ENCODE data around the gene GPD1L. TPM values are rescaled to one million over a fixed set of nuclear protein-coding genes. Genes with fewer than 3 reads are reported as not detected.

The GPD1L gene
- total and polyA plus RNA-seq, 7 donors: 28.2 to 135 (median 101) TPM

DNA sequence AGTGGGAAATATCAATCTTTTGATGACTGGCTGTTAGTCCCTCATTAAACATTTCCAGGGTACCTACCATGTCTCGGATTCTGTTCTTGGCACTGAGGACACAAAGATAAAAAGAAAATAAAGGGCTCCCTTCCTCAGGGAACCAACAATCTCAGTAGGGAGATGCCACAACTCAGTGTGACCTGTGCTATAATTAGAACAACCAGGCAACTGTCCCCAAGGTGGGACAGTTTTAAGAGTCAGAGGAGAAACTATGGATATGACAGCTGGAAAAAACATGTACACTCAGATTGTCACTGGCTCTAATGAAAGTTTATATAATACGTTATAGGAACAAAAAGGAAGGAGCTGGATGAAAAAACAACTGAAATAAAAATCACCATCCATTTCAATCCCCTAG is 108.8 kb downstream of the GPD1L start:
- Histone ChIP-seq H3K36me3 (ENCODE audit: insufficient read depth in 1 of 2, low read depth in 1 of 2) (no peaks in the 10 kb centered on the region), H3K4me1 (no peaks in the 10 kb centered on the region), H3K9me3 (peaks cover 8% of the 10 kb centered on the region), H3K27me3 (ENCODE audit: insufficient read depth in 3 of 3, low read length in 2 of 3) (peaks cover 0 to 1% (median 0%) of the 10 kb centered on the region in 3 donors), H3K27ac (no peak overlapping the region), H3K4me3 (no peak overlapping the region)
- TF ChIP-seq, protein P1, sequence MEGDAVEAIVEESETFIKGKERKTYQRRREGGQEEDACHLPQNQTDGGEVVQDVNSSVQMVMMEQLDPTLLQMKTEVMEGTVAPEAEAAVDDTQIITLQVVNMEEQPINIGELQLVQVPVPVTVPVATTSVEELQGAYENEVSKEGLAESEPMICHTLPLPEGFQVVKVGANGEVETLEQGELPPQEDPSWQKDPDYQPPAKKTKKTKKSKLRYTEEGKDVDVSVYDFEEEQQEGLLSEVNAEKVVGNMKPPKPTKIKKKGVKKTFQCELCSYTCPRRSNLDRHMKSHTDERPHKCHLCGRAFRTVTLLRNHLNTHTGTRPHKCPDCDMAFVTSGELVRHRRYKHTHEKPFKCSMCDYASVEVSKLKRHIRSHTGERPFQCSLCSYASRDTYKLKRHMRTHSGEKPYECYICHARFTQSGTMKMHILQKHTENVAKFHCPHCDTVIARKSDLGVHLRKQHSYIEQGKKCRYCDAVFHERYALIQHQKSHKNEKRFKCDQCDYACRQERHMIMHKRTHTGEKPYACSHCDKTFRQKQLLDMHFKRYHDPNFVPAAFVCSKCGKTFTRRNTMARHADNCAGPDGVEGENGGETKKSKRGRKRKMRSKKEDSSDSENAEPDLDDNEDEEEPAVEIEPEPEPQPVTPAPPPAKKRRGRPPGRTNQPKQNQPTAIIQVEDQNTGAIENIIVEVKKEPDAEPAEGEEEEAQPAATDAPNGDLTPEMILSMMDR (IDR thresholded peaks at IDR 0.05): no peak
- DNase-seq: no peak
- 68 to 76% (median 74%) methylated on average over 2 of the region's 2 CpGs for WGBS, 3 donors
- intact Hi-C loops (cut with DNase I): no loop called here
- ATAC-seq: no peak

DNA sequence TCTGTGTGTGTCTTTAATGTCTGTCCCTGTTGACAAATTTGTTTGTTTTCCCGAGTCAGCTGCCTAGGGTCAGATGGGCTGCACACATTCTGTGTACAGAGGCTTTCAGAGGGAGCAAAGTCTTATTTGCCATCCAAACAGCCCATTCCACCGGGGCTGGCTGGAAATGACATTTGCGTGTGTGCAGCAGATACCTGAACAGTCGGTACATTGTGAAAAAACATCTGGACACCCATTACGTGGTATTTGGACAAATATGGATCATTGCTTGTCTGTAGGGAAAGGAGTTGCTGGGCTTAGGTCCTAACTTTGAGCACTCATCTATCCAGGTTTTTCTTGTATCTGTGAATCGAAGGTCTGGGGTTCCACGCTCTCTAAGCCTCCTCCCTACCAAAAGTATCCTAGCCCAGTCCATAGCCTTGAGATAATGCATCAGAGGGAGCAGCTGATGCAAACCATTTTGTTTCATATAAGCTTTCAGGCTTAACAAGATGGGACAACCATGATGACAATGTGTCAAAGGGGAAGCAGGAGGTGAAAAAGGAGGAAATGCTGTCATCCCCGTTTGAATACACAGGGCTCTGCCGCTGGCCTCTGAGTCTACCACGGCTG is 109.9 kb downstream of the GPD1L start:
- no peak overlapping the region for H3K27ac ChIP-seq
- intact Hi-C loops (cut with DNase I): no loop called here
- H3K36me3 ChIP-seq (ENCODE audit: insufficient read depth in 1 of 2, low read depth in 1 of 2): no peaks in the 10 kb centered on the region
- 54 to 57% (median 56%) methylated on average over 10 of the region's 10 CpGs for WGBS, 3 donors
- DNase-seq: no peak
- H3K9me3 ChIP-seq: peaks cover 8% of the 10 kb centered on the region
- H3K4me3 ChIP-seq: no peak overlapping the region
- H3K4me1 ChIP-seq: no peaks in the 10 kb centered on the region
- ATAC-seq: no peak
- TF ChIP-seq, protein P1 (IDR thresholded peaks at IDR 0.05): no peak
- peaks cover 0 to 1% (median 0%) of the 10 kb centered on the region in 3 donors for H3K27me3 ChIP-seq (ENCODE audit: insufficient read depth in 3 of 3, low read length in 2 of 3)

DNA sequence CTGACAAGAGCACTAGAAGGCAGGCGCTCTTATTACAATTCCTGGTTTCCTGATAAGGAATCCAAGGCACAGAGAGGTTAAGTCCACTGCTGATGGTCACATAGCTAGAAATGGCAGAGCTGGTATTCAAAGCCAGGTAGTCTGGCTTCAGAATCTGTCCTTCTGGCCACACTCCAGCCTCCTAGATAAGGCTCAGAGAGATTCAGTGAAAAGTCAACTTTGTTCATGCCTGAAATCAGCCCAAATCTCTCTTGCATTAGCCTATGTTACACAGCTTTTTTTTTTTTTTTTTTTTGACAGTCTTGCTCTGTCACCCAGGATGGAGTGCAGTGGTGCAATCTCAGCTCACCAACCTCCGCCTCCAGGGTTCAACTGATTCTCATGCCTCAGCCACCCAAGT is 110.9 kb downstream of the GPD1L start:
- DNase-seq: no peak
- ATAC-seq: no peak
- H3K9me3 ChIP-seq: peaks cover 8% of the 10 kb centered on the region
- no peaks in the 10 kb centered on the region for H3K36me3 ChIP-seq (ENCODE audit: insufficient read depth in 1 of 2, low read depth in 1 of 2)
- intact Hi-C loops (cut with DNase I): no loop called here
- TF ChIP-seq, protein P1 (IDR thresholded peaks at IDR 0.05): no peak
- peaks cover 0 to 1% (median 0%) of the 10 kb centered on the region in 3 donors for H3K27me3 ChIP-seq (ENCODE audit: insufficient read depth in 3 of 3, low read length in 2 of 3)
- WGBS, 3 donors: 93 to 95% (median 93%) methylated on average over 2 of the region's 2 CpGs
- H3K27ac ChIP-seq: no peak overlapping the region
- H3K4me1 ChIP-seq: no peaks in the 10 kb centered on the region
- H3K4me3 ChIP-seq: no peak overlapping the region

Other genes with a start within 250 kb of the GPD1L start
- 1 to 10 TPM; 2.3 to 4.6 (median 3.2) TPM for gene OSBPL10, start 125.4 kb upstream of the GPD1L start, total RNA-seq
- 1 to 10 TPM in 2 of 3 donors, under 1 TPM in 1; 0.75 to 1.2 (median 1.1) TPM for gene OSBPL10, start 125.4 kb upstream of the GPD1L start, polyA plus RNA-seq
- not detected for gene ZNF860, start 124.9 kb upstream of the GPD1L start, total RNA-seq
- gene ZNF860, start 124.9 kb upstream of the GPD1L start, polyA plus RNA-seq: under 1 TPM; 0.01 to 0.08 (median 0.05) TPM
- 1 to 10 TPM in 3 of 4 donors, under 1 TPM in 1; 0.97 to 4.2 (median 2.1) TPM for gene CMTM8, start 132.1 kb downstream of the GPD1L start, total RNA-seq
- gene CMTM8, start 132.1 kb downstream of the GPD1L start, polyA plus RNA-seq: 1 to 10 TPM; 1.5 to 4.0 (median 2.0) TPM